Measurements from ENCODE around the gene STX4.

- TF ChIP-seq YY1 (IDR thresholded peaks at IDR 0.05; ENCODE audit: insufficient read depth, insufficient read length), result no peak
- no peak for TF ChIP-seq ZNF274 (IDR thresholded peaks at IDR 0.05; ENCODE audit: low read depth, low read length)
- no peak for TF ChIP-seq SUZ12 (IDR thresholded peaks at IDR 0.05; ENCODE audit: extremely low read depth, insufficient read depth, insufficient read length)
Measured at GRCh38 chr16:31081428-31082351, 48.3 kb downstream of the STX4 start.

Measured in NT2/D1 (cell line).